Keratinocyte (primary cell): ENCODE measurements around the gene SIK3. TPM values are rescaled to one million over a fixed set of nuclear protein-coding genes. Genes with fewer than 3 reads are reported as not detected.

ENCODE experiments used
- DNase-seq: peaks from one replicate; pipeline ENCODE4 v3.0.0-alpha.2; 2011; ENCODE audit warnings: low read depth, missing footprints, low spot score
- FAIRE-seq: peaks from 2 replicates; lab custom pipeline; 2011; peaks lifted over from hg19 to GRCh38; lab: Jason Lieb, UNC
- H2AFZ ChIP-seq: 2 replicates; pipeline ENCODE4 v1.6.0; 2012; ENCODE audit warnings: low read length, control low read depth, inconsistent platforms; ENCODE audit not compliant: control insufficient read depth
- H3K27ac ChIP-seq: 2 replicates; pipeline ENCODE4 v1.5.1; 2011; ENCODE audit warnings: low read length; ENCODE audit not compliant: control insufficient read depth, insufficient read depth
- H3K27me3 ChIP-seq: 3 replicates; pipeline ENCODE4 v1.6.0; 2011; ENCODE audit warnings: low read length; ENCODE audit not compliant: control insufficient read depth, insufficient read depth; ENCODE audit errors: extremely low read depth
- H3K36me3 ChIP-seq, 2 experiments: 2 replicates in 1 of 2; 3 replicates in 1 of 2; pipeline ENCODE4 v1.5.1; 2011; ENCODE audit warnings: low read length in 2 of 2, mild to moderate bottlenecking in 1 of 2; ENCODE audit not compliant: control insufficient read depth in 2 of 2, insufficient read depth in 2 of 2; ENCODE audit errors: extremely low read depth in 1 of 2
- H3K4me1 ChIP-seq: 3 replicates; pipeline ENCODE4 v1.5.1; 2011; ENCODE audit warnings: low read length; ENCODE audit not compliant: control insufficient read depth, insufficient read depth; ENCODE audit errors: extremely low read depth
- H3K4me2 ChIP-seq: 3 replicates; pipeline ENCODE4 v1.6.0; 2011; ENCODE audit warnings: low read depth, low read length; ENCODE audit not compliant: control insufficient read depth, insufficient read depth; ENCODE audit errors: extremely low read depth
- H3K4me3 ChIP-seq, 3 experiments: fragments of 200-600 bp in 1 of 3; sonication (generic) in 1 of 3; 2 replicates in 2 of 3; 3 replicates in 1 of 3; pipeline ENCODE4 v1.5.1; 2011 to 2016; ENCODE audit warnings: low read length in 3 of 3, mild to moderate bottlenecking in 3 of 3, control low read depth in 2 of 3, inconsistent platforms in 1 of 3, low read depth in 1 of 3, mixed read lengths in 1 of 3, mixed run types in 1 of 3, moderate library complexity in 1 of 3; ENCODE audit not compliant: control insufficient read depth in 2 of 3, insufficient read depth in 2 of 3; ENCODE audit errors: extremely low read depth in 1 of 3
- H3K79me2 ChIP-seq: 2 replicates; pipeline ENCODE4 v1.6.0; 2012; ENCODE audit warnings: low read length; ENCODE audit not compliant: control insufficient read depth, insufficient read depth
- H3K9ac ChIP-seq: 3 replicates; pipeline ENCODE4 v1.6.0; 2011; ENCODE audit warnings: low read length; ENCODE audit not compliant: control insufficient read depth, insufficient read depth; ENCODE audit errors: extremely low read depth
- H3K9me1 ChIP-seq: 3 replicates; pipeline ENCODE4 v1.6.0; 2011; ENCODE audit warnings: low read length; ENCODE audit not compliant: control insufficient read depth, insufficient read depth; ENCODE audit errors: extremely low read depth
- H3K9me3 ChIP-seq: 2 replicates; pipeline ENCODE4 v1.5.1; 2012; ENCODE audit warnings: low read depth, low read length; ENCODE audit not compliant: control insufficient read depth
- H4K20me1 ChIP-seq: 3 replicates; pipeline ENCODE4 v1.6.0; 2011; ENCODE audit warnings: low read length; ENCODE audit not compliant: control insufficient read depth, insufficient read depth; ENCODE audit errors: extremely low read depth
- EZH2 ChIP-seq: IDR thresholded peaks from one replicate; pipeline ENCODE4 v1.6.1; 2012; ENCODE audit warnings: inconsistent platforms, mild to moderate bottlenecking, low read length, moderate library complexity
- dilution Hi-C: fragments of 300-500 bp; cut with MboI; formaldehyde crosslinking; loops from one replicate; pipeline ENCODE4 v1.7.0; 2020; ENCODE audit warnings: low sequenced_read_pairs; ENCODE audit not compliant: extremely low pct_ligation_motif_present
- polyA plus RNA-seq, 5 experiments: library from polyadenylated mRNA; depleted of rRNA in 3 of 5; stranded (reverse) in 3 of 5; stranded (forward) in 1 of 5; unstranded in 1 of 5; fragments of >200 nt; gene quantifications; 1 replicate in 1 of 5; 2 replicates in 3 of 5; 3 replicates in 1 of 5; pipeline versions ENCODE4 v1.2.1 to v1.2.3, GENCODE V29; 2011 to 2012; ENCODE audit warnings: missing spikeins in 2 of 5, low read depth in 1 of 5, low replicate concordance in 1 of 5
- TF ChIP-seq, protein P1 (sequence below), 3 experiments: IDR thresholded peaks in 1 of 3; conservative IDR thresholded peaks in 1 of 3; optimal IDR thresholded peaks in 1 of 3; 2 replicates in 2 of 3; 3 replicates in 1 of 3; pipeline versions ENCODE3 to v1.5.1; 2011; ENCODE audit warnings: low read length in 3 of 3, mild to moderate bottlenecking in 3 of 3, moderate library complexity in 2 of 3, control low read depth in 1 of 3, inconsistent platforms in 1 of 3; ENCODE audit not compliant: insufficient read depth in 2 of 3; ENCODE audit errors: extremely low read depth in 1 of 3

The SIK3 gene
- polyA plus RNA-seq, 1 donor (not counting 4 experiments of a cell fraction or from before 2014, with no cell fraction given), result 8.2 TPM

DNA sequence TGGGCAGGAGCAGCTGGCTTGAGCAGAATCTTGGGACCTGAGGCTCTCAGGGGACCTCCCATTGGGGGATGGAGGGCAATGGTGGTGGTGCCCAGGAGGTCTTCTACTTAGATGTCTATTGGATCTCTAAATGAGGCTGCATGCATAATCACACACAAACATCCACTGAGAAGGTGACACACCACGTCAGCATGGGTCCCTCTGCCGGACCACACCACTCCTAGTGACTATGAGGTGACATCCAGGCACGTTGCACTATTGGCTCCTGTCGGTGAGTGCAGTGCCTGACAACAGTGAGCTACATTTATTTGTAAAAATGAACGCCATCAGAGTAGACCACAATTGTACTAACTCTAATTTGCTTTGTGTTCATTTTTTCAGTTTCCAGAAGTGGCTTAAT is 272.8 kb downstream of the SIK3 start:
- H4K20me1 ChIP-seq, result no peaks in the 10 kb centered on the region
- H3K4me1 ChIP-seq, result no peaks in the 10 kb centered on the region
- no peak overlapping the region for H3K4me2 ChIP-seq
- no peaks in the 10 kb centered on the region for H3K79me2 ChIP-seq
- H3K27me3 ChIP-seq, result no peaks in the 10 kb centered on the region
- DNase-seq (no peak), FAIRE-seq (no peak)
- no peaks in the 10 kb centered on the region for H3K9me1 ChIP-seq
- H3K9me3 ChIP-seq, result no peaks in the 10 kb centered on the region
- H2AFZ ChIP-seq, result no peak overlapping the region
- no peak overlapping the region for H3K4me3 ChIP-seq
- TF ChIP-seq EZH2, result no peak
- TF ChIP-seq, protein P1, sequence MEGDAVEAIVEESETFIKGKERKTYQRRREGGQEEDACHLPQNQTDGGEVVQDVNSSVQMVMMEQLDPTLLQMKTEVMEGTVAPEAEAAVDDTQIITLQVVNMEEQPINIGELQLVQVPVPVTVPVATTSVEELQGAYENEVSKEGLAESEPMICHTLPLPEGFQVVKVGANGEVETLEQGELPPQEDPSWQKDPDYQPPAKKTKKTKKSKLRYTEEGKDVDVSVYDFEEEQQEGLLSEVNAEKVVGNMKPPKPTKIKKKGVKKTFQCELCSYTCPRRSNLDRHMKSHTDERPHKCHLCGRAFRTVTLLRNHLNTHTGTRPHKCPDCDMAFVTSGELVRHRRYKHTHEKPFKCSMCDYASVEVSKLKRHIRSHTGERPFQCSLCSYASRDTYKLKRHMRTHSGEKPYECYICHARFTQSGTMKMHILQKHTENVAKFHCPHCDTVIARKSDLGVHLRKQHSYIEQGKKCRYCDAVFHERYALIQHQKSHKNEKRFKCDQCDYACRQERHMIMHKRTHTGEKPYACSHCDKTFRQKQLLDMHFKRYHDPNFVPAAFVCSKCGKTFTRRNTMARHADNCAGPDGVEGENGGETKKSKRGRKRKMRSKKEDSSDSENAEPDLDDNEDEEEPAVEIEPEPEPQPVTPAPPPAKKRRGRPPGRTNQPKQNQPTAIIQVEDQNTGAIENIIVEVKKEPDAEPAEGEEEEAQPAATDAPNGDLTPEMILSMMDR (optimal IDR thresholded peaks at IDR 0.05 in 1 of 3, IDR thresholded peaks at IDR 0.05 in 1 of 3, conservative IDR thresholded peaks at IDR 0.05 in 1 of 3; ENCODE audit: extremely low read depth in 1 of 3, insufficient read depth in 2 of 3, low read length in 3 of 3), result no peak
- H3K36me3 ChIP-seq, result no peaks in the 10 kb centered on the region
- no peak overlapping the region for H3K27ac ChIP-seq
- dilution Hi-C loops, result no loop called here
- no peak overlapping the region for H3K9ac ChIP-seq

DNA sequence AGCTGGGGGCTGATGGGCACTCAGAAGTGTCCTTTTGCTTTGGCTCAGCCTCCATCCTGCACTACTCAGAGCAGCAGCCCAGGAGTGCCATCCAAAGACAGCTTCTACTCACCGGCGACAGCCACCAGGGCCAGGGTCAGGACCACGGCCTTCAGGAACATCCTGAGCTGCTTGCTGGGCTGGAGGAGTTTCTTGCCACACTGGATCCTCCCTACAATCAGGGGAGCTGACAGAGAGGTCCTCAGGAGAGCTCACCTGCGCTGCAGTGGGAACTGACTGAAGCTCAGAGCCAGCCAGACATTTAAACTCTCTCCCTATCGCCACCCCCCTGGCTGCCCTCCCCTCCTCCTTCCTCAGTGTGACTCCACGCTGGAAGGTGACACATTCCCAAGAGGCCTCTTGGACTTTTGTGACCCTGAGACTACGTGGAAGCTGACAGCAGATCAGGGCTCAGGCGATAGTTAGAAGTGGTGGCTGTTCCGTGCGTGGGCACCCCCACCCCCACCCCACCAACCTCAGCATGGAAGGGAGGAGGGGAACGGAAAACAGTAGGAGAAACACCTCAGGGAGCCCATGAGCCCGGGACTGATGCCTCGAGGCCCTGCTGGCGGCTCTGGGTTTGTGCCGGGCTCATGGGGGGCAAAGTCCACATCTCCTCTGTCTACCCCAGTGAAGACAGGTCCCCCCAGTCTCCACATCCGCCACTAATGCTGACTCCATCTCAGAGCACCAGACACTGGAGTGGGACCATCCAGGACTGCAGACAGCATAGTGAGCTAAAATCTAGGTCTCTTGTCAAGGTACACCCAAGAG is 275.0 kb downstream of the SIK3 start, which contains the start of gene APOA4:
APOA4 (minus strand) TSS at position 274 of the 813 bp plus-strand sequence; CDS start at position 161, 113 bp downstream.
- Histone ChIP-seq H3K4me2 (no peak within 1 kb of the TSS), H3K4me3 (no peak within 1 kb of the TSS), H3K27me3 (no peaks in the 10 kb centered on the region), H3K9ac (no peak within 1 kb of the TSS), H3K36me3 (no peaks in the 10 kb centered on the region), H2AFZ (no peak within 1 kb of the TSS), H3K79me2 (no peaks in the 10 kb centered on the region), H3K9me1 (no peaks in the 10 kb centered on the region), H3K27ac (no peak within 1 kb of the TSS), H3K9me3 (no peaks in the 10 kb centered on the region), H4K20me1 (no peaks in the 10 kb centered on the region), H3K4me1 (no peaks in the 10 kb centered on the region)
- FAIRE-seq, result no peak
- no peak for TF ChIP-seq EZH2
- TF ChIP-seq, protein P1 (optimal IDR thresholded peaks at IDR 0.05 in 1 of 3, IDR thresholded peaks at IDR 0.05 in 1 of 3, conservative IDR thresholded peaks at IDR 0.05 in 1 of 3; ENCODE audit: extremely low read depth in 1 of 3, insufficient read depth in 2 of 3, low read length in 3 of 3), result no peak
- no peak for DNase-seq
- dilution Hi-C loops, result no loop called here
